ENCODE results near the gene FGGY. TPM values are rescaled to one million over a fixed set of nuclear protein-coding genes. Genes with fewer than 3 reads are reported as not detected.
"Not testable (repeated sequence)": the region's sequence is repeated elsewhere in the genome, so short reads cannot be mapped to it uniquely, and the experiment has no call there.

FGGY gene
- total and polyA plus RNA-seq, 7 experiments from 2014 or later: 2.5 to 15.2 (median 11.2) TPM

DNA sequence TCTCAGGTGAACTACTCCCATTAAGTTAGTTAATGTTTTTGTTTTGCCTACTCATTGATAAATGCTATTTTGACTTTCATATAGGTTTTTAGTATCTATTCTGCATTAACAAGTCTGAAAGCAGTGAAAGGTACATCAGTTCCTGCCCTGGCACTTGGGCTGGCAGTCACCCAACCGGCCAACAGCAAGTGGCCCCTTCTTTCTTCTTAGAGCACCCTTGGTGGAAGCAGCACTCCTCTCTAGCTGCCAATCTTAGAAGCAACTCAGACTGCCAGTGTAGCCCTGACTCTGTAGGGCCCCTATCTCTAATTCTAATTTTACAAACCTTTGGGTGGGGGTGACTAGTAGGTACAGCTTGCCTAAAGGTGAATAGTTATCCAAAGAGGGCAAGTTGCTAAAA lies 155.7 kb downstream of the FGGY start:
- no peak overlapping the region for H3K4me3 Mint-ChIP-seq
- POLR2A ChIA-PET: no interaction called here
- no peak overlapping the region for H3K4me3 ChIP-seq (ENCODE audit: low read length)
- peaks cover 0 to 2% (median 0%) of the 10 kb centered on the region in 7 donors for H3K4me1 Mint-ChIP-seq
- H3K9me3 ChIP-seq (ENCODE audit: control insufficient read depth in 2 of 3, low read length in 3 of 3): no peaks in the 10 kb centered on the region
- DNase-seq: no peak
- no peak for ATAC-seq
- no peaks in the 10 kb centered on the region for H3K27me3 ChIP-seq (ENCODE audit: control insufficient read depth in 2 of 2, insufficient read depth in 2 of 2, low read length in 2 of 2)
- no peak overlapping the region for H3K27ac ChIP-seq (ENCODE audit: low read depth, low read length)
- H3K36me3 ChIP-seq (ENCODE audit: control insufficient read depth in 2 of 3, insufficient read depth in 3 of 3, low read length in 3 of 3): no peaks in the 10 kb centered on the region
- peaks cover 0 to 5% (median 0%) of the 10 kb centered on the region in 11 donors for H3K9me3 Mint-ChIP-seq
- peaks cover 3 to 18% (median 11%) of the 10 kb centered on the region in 5 donors for H3K36me3 Mint-ChIP-seq
- H3K4me1 ChIP-seq (ENCODE audit: control insufficient read depth in 2 of 2, insufficient read depth in 2 of 2, low read length in 2 of 2): no peaks in the 10 kb centered on the region
- no peak overlapping the region for H3K27ac Mint-ChIP-seq
- no peaks in the 10 kb centered on the region for H3K27me3 Mint-ChIP-seq
- CTCF ChIA-PET: no interaction called here
- intact Hi-C loops (cut with micrococcal nuclease): no loop called here

DNA sequence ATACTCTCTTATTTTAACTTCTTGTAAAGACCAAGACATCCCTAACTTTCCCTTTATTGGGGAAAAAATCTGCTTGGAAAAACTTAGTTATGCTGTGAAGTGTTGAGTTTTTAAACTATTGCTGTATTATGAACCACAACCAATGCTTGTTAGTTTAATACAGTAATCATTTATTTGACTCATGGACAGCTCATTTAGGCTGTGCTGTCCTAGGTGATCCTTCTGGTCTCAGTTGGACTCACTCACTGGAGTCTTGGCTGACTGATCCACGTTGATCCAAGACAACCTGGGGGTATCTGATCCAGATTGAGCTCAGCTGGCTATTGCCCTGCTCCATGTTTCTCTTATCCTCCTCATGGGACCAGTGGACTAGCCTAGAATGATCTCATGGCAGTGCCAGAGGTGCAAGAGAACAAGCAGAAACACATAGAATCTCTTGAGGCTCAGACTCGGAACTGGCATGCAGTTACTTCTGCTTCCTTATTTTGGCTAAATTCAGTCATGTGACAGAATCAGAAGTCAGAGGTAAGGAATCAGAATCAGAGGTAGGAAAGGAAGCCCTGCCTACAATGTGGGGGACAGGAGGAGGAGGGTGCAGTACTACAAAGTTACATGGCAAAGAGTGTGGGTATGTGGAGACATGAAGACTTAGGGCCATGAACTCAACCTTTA lies 156.5 kb downstream of the FGGY start:
- Mint-ChIP-seq H3K27ac (no peak overlapping the region), H3K4me1 (peaks cover 0 to 2% (median 0%) of the 10 kb centered on the region in 7 donors), H3K4me3 (no peak overlapping the region), H3K9me3 (peaks cover 0 to 5% (median 0%) of the 10 kb centered on the region in 11 donors), H3K36me3 (peaks cover 3 to 21% (median 13%) of the 10 kb centered on the region in 5 donors), H3K27me3 (no peaks in the 10 kb centered on the region)
- Histone ChIP-seq H3K27ac (ENCODE audit: low read depth, low read length) (no peak overlapping the region), H3K9me3 (ENCODE audit: control insufficient read depth in 2 of 3, low read length in 3 of 3) (no peaks in the 10 kb centered on the region), H3K4me1 (ENCODE audit: control insufficient read depth in 2 of 2, insufficient read depth in 2 of 2, low read length in 2 of 2) (no peaks in the 10 kb centered on the region), H3K27me3 (ENCODE audit: control insufficient read depth in 2 of 2, insufficient read depth in 2 of 2, low read length in 2 of 2) (no peaks in the 10 kb centered on the region), H3K4me3 (ENCODE audit: low read length) (no peak overlapping the region), H3K36me3 (ENCODE audit: control insufficient read depth in 2 of 3, insufficient read depth in 3 of 3, low read length in 3 of 3) (no peaks in the 10 kb centered on the region)
- DNase-seq (no peak), ATAC-seq (no peak)
- intact Hi-C loops (cut with micrococcal nuclease): no loop called here
- POLR2A ChIA-PET: no interaction called here
- CTCF ChIA-PET: no interaction called here

DNA sequence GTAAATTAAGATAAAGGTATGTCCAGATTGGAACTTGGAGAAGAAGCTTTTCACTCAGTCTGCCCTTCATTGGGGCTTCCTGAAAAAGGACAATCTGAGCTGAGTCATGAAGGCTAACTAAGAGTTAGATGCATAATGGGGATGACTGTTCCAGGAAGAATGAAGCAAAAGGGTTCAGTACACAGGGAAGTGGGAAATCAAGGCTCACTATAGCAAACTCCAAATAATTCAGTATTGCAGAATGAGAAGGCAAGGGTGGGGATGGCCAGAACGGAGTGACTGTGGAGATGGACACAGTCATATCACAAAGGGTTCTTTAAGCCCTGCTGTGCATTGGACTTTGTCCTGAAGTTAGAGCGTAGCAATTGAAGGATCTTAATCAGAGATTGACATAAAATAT lies 158.3 kb downstream of the FGGY start:
- no peaks in the 10 kb centered on the region for H3K27me3 ChIP-seq (ENCODE audit: control insufficient read depth in 2 of 2, insufficient read depth in 2 of 2, low read length in 2 of 2)
- no peak for DNase-seq
- no peak overlapping the region for H3K27ac ChIP-seq (ENCODE audit: low read depth, low read length)
- no peaks in the 10 kb centered on the region for H3K4me1 ChIP-seq (ENCODE audit: control insufficient read depth in 2 of 2, insufficient read depth in 2 of 2, low read length in 2 of 2)
- no peak for ATAC-seq
- H3K9me3 ChIP-seq (ENCODE audit: control insufficient read depth in 2 of 3, low read length in 3 of 3): no peaks in the 10 kb centered on the region
- Mint-ChIP-seq H3K36me3 (peaks cover 6 to 36% (median 23%) of the 10 kb centered on the region in 5 donors), H3K27me3 (no peaks in the 10 kb centered on the region), H3K4me1 (peaks cover 0 to 2% (median 0%) of the 10 kb centered on the region in 7 donors), H3K27ac (no peak overlapping the region), H3K9me3 (peaks cover 0 to 13% (median 5%) of the 10 kb centered on the region in 11 donors), H3K4me3 (no peak overlapping the region)
- POLR2A ChIA-PET: no interaction called here
- CTCF ChIA-PET: no interaction called here
- H3K36me3 ChIP-seq (ENCODE audit: control insufficient read depth in 2 of 3, insufficient read depth in 3 of 3, low read length in 3 of 3): no peaks in the 10 kb centered on the region
- intact Hi-C loops (cut with micrococcal nuclease): no loop called here
- H3K4me3 ChIP-seq (ENCODE audit: low read length): no peak overlapping the region

- H3K9me3 ChIP-seq (ENCODE audit: control insufficient read depth in 2 of 3, low read length in 3 of 3): no peaks in the 10 kb centered on the region
- CTCF ChIA-PET: no interaction called here
- no peak overlapping the region for H3K4me3 ChIP-seq (ENCODE audit: low read length)
- Mint-ChIP-seq H3K27ac (no peak overlapping the region), H3K9me3 (peaks cover 0 to 22% (median 6%) of the 10 kb centered on the region in 11 donors), H3K27me3 (no peaks in the 10 kb centered on the region), H3K4me1 (peaks cover 0 to 2% (median 0%) of the 10 kb centered on the region in 7 donors), H3K4me3 (no peak overlapping the region), H3K36me3 (peaks cover 14 to 42% (median 32%) of the 10 kb centered on the region in 5 donors)
- H3K27me3 ChIP-seq (ENCODE audit: control insufficient read depth in 2 of 2, insufficient read depth in 2 of 2, low read length in 2 of 2): no peaks in the 10 kb centered on the region
- H3K36me3 ChIP-seq (ENCODE audit: control insufficient read depth in 2 of 3, insufficient read depth in 3 of 3, low read length in 3 of 3): no peaks in the 10 kb centered on the region
- POLR2A ChIA-PET: interaction anchor here (0.7 kb wide), 1 partner anchor 14 kb away, joined by 3 read pairs; no protein-coding TSS in a partner anchor
- H3K27ac ChIP-seq (ENCODE audit: low read depth, low read length): no peak overlapping the region
- no peaks in the 10 kb centered on the region for H3K4me1 ChIP-seq (ENCODE audit: control insufficient read depth in 2 of 2, insufficient read depth in 2 of 2, low read length in 2 of 2)
- DNase-seq: no peak
- intact Hi-C loops (cut with micrococcal nuclease): no loop called here
- ATAC-seq: no peak
These were observed 160.9 kb downstream of the FGGY start for GRCh38 chr1:59457786-59458185.

DNA sequence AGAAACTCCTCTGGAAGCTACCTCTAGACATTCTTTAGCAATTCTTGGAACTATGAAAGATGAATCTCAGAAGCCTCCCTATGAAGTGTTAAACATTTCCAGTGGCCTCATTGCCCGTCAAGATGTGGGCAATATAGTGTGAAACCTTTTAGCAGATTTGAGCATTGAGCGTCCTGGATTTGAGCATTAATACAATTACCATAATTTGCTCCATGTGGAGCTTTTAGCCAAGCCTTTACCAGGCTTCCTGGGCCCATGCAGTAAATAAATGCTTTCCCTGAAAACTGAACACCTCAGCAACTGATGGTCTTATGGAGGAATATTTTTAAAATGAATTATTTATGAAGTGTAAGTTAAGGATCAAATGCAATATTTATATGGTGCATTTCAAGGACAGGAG lies 162.0 kb downstream of the FGGY start:
- H3K9me3 Mint-ChIP-seq: peaks cover 0 to 24% (median 6%) of the 10 kb centered on the region in 11 donors
- H3K4me3 Mint-ChIP-seq: no peak overlapping the region
- no peaks in the 10 kb centered on the region for H3K4me1 Mint-ChIP-seq
- no peak overlapping the region for H3K27ac Mint-ChIP-seq
- Histone ChIP-seq H3K4me1 (ENCODE audit: control insufficient read depth in 2 of 2, insufficient read depth in 2 of 2, low read length in 2 of 2) (no peaks in the 10 kb centered on the region), H3K36me3 (ENCODE audit: control insufficient read depth in 2 of 3, insufficient read depth in 3 of 3, low read length in 3 of 3) (no peaks in the 10 kb centered on the region), H3K27me3 (ENCODE audit: control insufficient read depth in 2 of 2, insufficient read depth in 2 of 2, low read length in 2 of 2) (no peaks in the 10 kb centered on the region), H3K27ac (ENCODE audit: low read depth, low read length) (no peak overlapping the region), H3K4me3 (ENCODE audit: low read length) (no peak overlapping the region), H3K9me3 (ENCODE audit: control insufficient read depth in 2 of 3, low read length in 3 of 3) (no peaks in the 10 kb centered on the region)
- H3K27me3 Mint-ChIP-seq: no peaks in the 10 kb centered on the region
- H3K36me3 Mint-ChIP-seq: peaks cover 14 to 42% (median 32%) of the 10 kb centered on the region in 5 donors
- no peak for DNase-seq
- intact Hi-C loops (cut with micrococcal nuclease): no loop called here
- POLR2A ChIA-PET: no interaction called here
- CTCF ChIA-PET: no interaction called here
- ATAC-seq: no peak

DNA sequence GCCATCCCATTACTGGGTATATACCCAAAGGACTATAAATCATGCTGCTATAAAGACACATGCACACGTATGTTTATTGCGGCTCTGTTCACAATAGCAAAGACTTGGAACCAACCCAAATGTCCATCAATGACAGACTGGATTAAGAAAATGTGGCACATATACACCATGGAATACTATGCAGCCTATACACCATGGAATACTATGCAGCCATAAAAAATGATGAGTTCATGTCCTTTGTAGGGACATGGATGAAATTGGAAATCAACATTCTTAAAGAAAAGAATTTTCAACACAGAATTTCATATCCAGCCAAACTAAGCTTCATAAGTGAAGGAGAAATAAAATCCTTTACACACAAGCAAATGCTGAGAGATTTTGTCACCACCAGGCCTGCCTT lies 166.0 kb downstream of the FGGY start:
- DNase-seq; H3K27me3 Mint-ChIP-seq; ATAC-seq; H3K9me3 ChIP-seq (ENCODE audit: control insufficient read depth in 2 of 3, low read length in 3 of 3); POLR2A ChIA-PET; H3K4me1 Mint-ChIP-seq; intact Hi-C loops (cut with micrococcal nuclease); H3K27me3 ChIP-seq (ENCODE audit: control insufficient read depth in 2 of 2, insufficient read depth in 2 of 2, low read length in 2 of 2); H3K36me3 ChIP-seq (ENCODE audit: control insufficient read depth in 2 of 3, insufficient read depth in 3 of 3, low read length in 3 of 3); H3K4me3 ChIP-seq (ENCODE audit: low read length); H3K27ac Mint-ChIP-seq; H3K4me1 ChIP-seq (ENCODE audit: control insufficient read depth in 2 of 2, insufficient read depth in 2 of 2, low read length in 2 of 2); H3K27ac ChIP-seq (ENCODE audit: low read depth, low read length); H3K4me3 Mint-ChIP-seq; CTCF ChIA-PET: not testable (repeated sequence)
- H3K36me3 Mint-ChIP-seq: peaks cover 5 to 24% (median 21%) of the 10 kb centered on the region in 5 donors
- H3K9me3 Mint-ChIP-seq: peaks cover 4 to 33% (median 6%) of the 10 kb centered on the region in 11 donors

GRCh38 chr1:59465478-59465877 lies 168.6 kb downstream of the FGGY start:
- H3K27ac Mint-ChIP-seq; POLR2A ChIA-PET; intact Hi-C loops (cut with micrococcal nuclease); H3K4me1 ChIP-seq (ENCODE audit: control insufficient read depth in 2 of 2, insufficient read depth in 2 of 2, low read length in 2 of 2); H3K4me3 Mint-ChIP-seq; H3K27me3 ChIP-seq (ENCODE audit: control insufficient read depth in 2 of 2, insufficient read depth in 2 of 2, low read length in 2 of 2); H3K4me1 Mint-ChIP-seq; CTCF ChIA-PET; H3K9me3 ChIP-seq (ENCODE audit: control insufficient read depth in 2 of 3, low read length in 3 of 3); ATAC-seq; H3K36me3 ChIP-seq (ENCODE audit: control insufficient read depth in 2 of 3, insufficient read depth in 3 of 3, low read length in 3 of 3); DNase-seq; H3K27ac ChIP-seq (ENCODE audit: low read depth, low read length); H3K4me3 ChIP-seq (ENCODE audit: low read length); H3K27me3 Mint-ChIP-seq: not testable (repeated sequence)
- Mint-ChIP-seq H3K36me3 (peaks cover 6 to 22% (median 19%) of the 10 kb centered on the region in 5 donors), H3K9me3 (peaks cover 0 to 37% (median 6%) of the 10 kb centered on the region in 11 donors)
